Heart left ventricle (tissue), 16 donors: ENCODE data around the gene OCSTAMP. TPM values are rescaled to one million over a fixed set of nuclear protein-coding genes. Genes with fewer than 3 reads are reported as not detected.

Experiments used
- ATAC-seq, 4 donors: fragments of 200-7000 bp; cut with Tn5 transposase; one replicate each; pipeline ENCODE4 v1.9.1; 2020 to 2022; ENCODE audit warnings: moderate library complexity in 4 of 4, mild to moderate bottlenecking in 3 of 4, moderate number of reproducible peaks in 1 of 4
- DNase-seq, 5 donors: peaks; one replicate each; pipeline ENCODE4 v3.0.0-alpha.2; 2020
- H3K27ac ChIP-seq, 12 donors: fragments of 200-600 bp; sonication (generic) in 4 of 12; one replicate each; pipeline versions ENCODE4 v1.5.0 to v1.8.0; 2016 to 2022; ENCODE audit warnings: mild to moderate bottlenecking in 2 of 12
- H3K27me3 ChIP-seq, 9 donors: fragments of 200-600 bp; sonication (generic) in 2 of 9; one replicate each; pipeline versions ENCODE4 v1.5.1 to v1.8.0; 2016 to 2022; ENCODE audit warnings: mild to moderate bottlenecking in 3 of 9
- H3K36me3 ChIP-seq, 9 donors: fragments of 200-600 bp; sonication (generic) in 2 of 9; one replicate each; pipeline versions ENCODE4 v1.5.0 to v1.8.0; 2018 to 2022; ENCODE audit warnings: mild to moderate bottlenecking in 2 of 9
- H3K4me1 ChIP-seq, 12 donors: fragments of 200-600 bp; sonication (generic) in 4 of 12; one replicate each; pipeline versions ENCODE4 v1.5.0 to v1.8.0; 2016 to 2022; ENCODE audit warnings: mild to moderate bottlenecking in 3 of 12
- H3K4me3 ChIP-seq, 12 donors: fragments of 200-600 bp; sonication (generic) in 4 of 12; one replicate each; pipeline versions ENCODE4 v1.5.0 to v1.8.0; 2017 to 2022; ENCODE audit warnings: mild to moderate bottlenecking in 9 of 12, moderate library complexity in 4 of 12
- H3K9me3 ChIP-seq, 12 donors: fragments of 200-600 bp; sonication (generic) in 4 of 12; one replicate each; pipeline versions ENCODE4 v1.5.0 to v1.8.0; 2016 to 2022; ENCODE audit warnings: mild to moderate bottlenecking in 1 of 12
- CTCF ChIP-seq, 12 donors: fragments of 200-600 bp; sonication (generic) in 4 of 12; IDR thresholded peaks; one replicate each; pipeline versions ENCODE4 v1.5.0 to v1.8.0; 2018 to 2022; ENCODE audit warnings: antibody characterized with exemption in 12 of 12, mild to moderate bottlenecking in 5 of 12
- POLR2A ChIP-seq, 2 donors: fragments of 450-650 bp; IDR thresholded peaks; one replicate each; pipeline ENCODE4 v1.6.1; 2017; ENCODE audit warnings: antibody characterized with exemption in 2 of 2, mild to moderate bottlenecking in 2 of 2, moderate library complexity in 2 of 2
- WGBS, 4 donors: extraction: QIAGEN DNeasy Blood & Tissue Kit in 2 of 4; methylation state at CpG; one replicate each; pipeline versions ENCODE4 v1.1.5 to v1.1.7; 2013 to 2018; 5-methylcytosine and 5-hydroxymethylcytosine counted together
- intact Hi-C, 10 donors: fragments of 100-400 bp; cut with DNase I; formaldehyde crosslinking; loops; one replicate each; pipeline versions ENCODE4 v1.11.1 to v1.14.2; 2022
- polyA plus RNA-seq, 2 donors: library from polyadenylated mRNA; stranded (reverse); fragments of 200-250 nt; gene quantifications; one replicate each; pipeline ENCODE4 v1.2.3, GENCODE V29; 2013
- total RNA-seq, 9 donors: library from RNA; depleted of rRNA in 2 of 9; stranded (reverse); fragments of >200 nt in 2 of 9; fragmentation: NEBNext Ultra II Directional in 3 of 9; extraction: Animal tissue kit (Norgen Biotek cat#: 25700) in 3 of 9; gene quantifications; one replicate each; pipeline versions ENCODE4 v1.1.0 to v1.2.4, GENCODE V29; 2016 to 2023
- donor health status: ischemic (EF 13 %, LVEDD 7.1; RV severe dilation, severe dysfunction).
- donor health status: healthy with polysubstance abuse.
- donor health status: DM: no; HTN: yes; CAD: no.
- donor health status: DM: no; HTN: no; CAD: no.
- donor health status: ischemic (EF 25% LVEDD 6.9; RV normal size, moderate dysfunction).
- donor health status: ischemic (EF 25% LVEDD 5.7; RV mildly dilated, moderate dysfunction).
- donor health status: healthy.
- donor health status: DM: yes; HTN: yes; CAD: no.
- donor health status: ischemic (EF 35%, LVEDD 5.7; RV mildly dilated, moderate dysfunction).
- donor health status: nonischemic (EF 11% LVEDD 7.7; RV severe dilation, severe dysfunction).
- donor health status: DM: yes; HTN: yes; CAD: no.
- donor health status: PGD.
- donor health status: ischemic (EF 29% LVEDD 5.4; RV normal size, mild dysfunction).
- donor health status: nonischemic (EF 23%, LVEDD 6.1; RV moderate dilation, normal function).

The OCSTAMP gene
- total and polyA plus RNA-seq, 11 donors = not detected

- H3K4me3 ChIP-seq = no peak overlapping the region
- TF ChIP-seq CTCF (IDR thresholded peaks at IDR 0.05) (no peak), POLR2A (IDR thresholded peaks at IDR 0.05) (no peak)
- no peaks in the 10 kb centered on the region for H3K27me3 ChIP-seq
- intact Hi-C loops = loop anchor here in 1 of 10 donors (5.0 kb wide), 1 partner anchor 116 kb away; the partner anchor contains the start of gene TP53RK
- H3K9me3 ChIP-seq = no peaks in the 10 kb centered on the region
- DNase-seq (no peak), ATAC-seq (no peak)
- H3K36me3 ChIP-seq = no peaks in the 10 kb centered on the region
- WGBS, 4 donors = 76 to 86% (median 79%) methylated on average over 5 of the region's 5 CpGs
- peaks cover 0 to 25% (median 7%) of the 10 kb centered on the region in 12 donors for H3K4me1 ChIP-seq
- H3K27ac ChIP-seq = no peak overlapping the region
Measured at GRCh38 chr20:46570956-46571355, 20.5 kb upstream of the OCSTAMP start.

- no peak for DNase-seq
- no peaks in the 10 kb centered on the region for H3K9me3 ChIP-seq
- ATAC-seq = no peak
- no peak overlapping the region for H3K27ac ChIP-seq
- no peaks in the 10 kb centered on the region for H3K27me3 ChIP-seq
- 92 to 97% (median 94%) methylated on average over 5 of the region's 5 CpGs for WGBS, 4 donors
- intact Hi-C loops = loop anchor here in 1 of 10 donors (5.0 kb wide), 1 partner anchor 117 kb away; the partner anchor contains the start of gene TP53RK
- H3K4me3 ChIP-seq = no peak overlapping the region
- no peak for TF ChIP-seq POLR2A (IDR thresholded peaks at IDR 0.05)
- no peak for TF ChIP-seq CTCF (IDR thresholded peaks at IDR 0.05)
- H3K36me3 ChIP-seq = no peaks in the 10 kb centered on the region
- H3K4me1 ChIP-seq = peaks cover 0 to 25% (median 7%) of the 10 kb centered on the region in 12 donors
Measured at GRCh38 chr20:46569961-46570360, 19.5 kb upstream of the OCSTAMP start.

- no peaks in the 10 kb centered on the region for H3K9me3 ChIP-seq
- DNase-seq (peak; percentile 89 to 95 (median 92)), ATAC-seq (peak; percentile 84 to 94 (median 92))
- TF ChIP-seq CTCF (IDR thresholded peaks at IDR 0.05) (peak in 1 of 12 donors; percentile 5), POLR2A (IDR thresholded peaks at IDR 0.05) (no peak)
- H3K4me1 ChIP-seq = peaks cover 0 to 25% (median 7%) of the 10 kb centered on the region in 12 donors
- WGBS, 4 donors = 9 to 14% (median 11%) methylated on average over 10 of the region's 10 CpGs
- intact Hi-C loops = no loop called here
- no peak overlapping the region for H3K4me3 ChIP-seq
- H3K27ac ChIP-seq = peak overlapping the region in 9 of 12 donors; percentile 12 to 66 (median 39)
- no peaks in the 10 kb centered on the region for H3K36me3 ChIP-seq
- H3K27me3 ChIP-seq = no peaks in the 10 kb centered on the region
Measured at GRCh38 chr20:46568570-46569129, 18.2 kb upstream of the OCSTAMP start.

- Histone ChIP-seq H3K4me1 (peaks cover 0 to 28% (median 14%) of the 10 kb centered on the region in 12 donors), H3K4me3 (no peak overlapping the region), H3K27ac (no peak overlapping the region), H3K9me3 (no peaks in the 10 kb centered on the region), H3K36me3 (no peaks in the 10 kb centered on the region), H3K27me3 (no peaks in the 10 kb centered on the region)
- no peak for DNase-seq
- TF ChIP-seq POLR2A (IDR thresholded peaks at IDR 0.05) = no peak
- intact Hi-C loops = no loop called here
- no peak for ATAC-seq
- WGBS, 4 donors = 80 to 86% (median 84%) methylated on average over 8 to 10 of the region's 10 CpGs
Measured at GRCh38 chr20:46566125-46566524, 15.7 kb upstream of the OCSTAMP start.
